Measurements from ENCODE around the gene PEX7.
"Not testable (repeated sequence)": the region's sequence is repeated elsewhere in the genome, so short reads cannot be mapped to it uniquely, and the experiment has no call there.

Gene PEX7

GRCh38 chr6:136831873-136832562, 9.6 kb downstream of the PEX7 start:
- TF ChIP-seq CTCF (IDR thresholded peaks at IDR 0.05; ENCODE audit: low read depth, low read length) = no peak

GRCh38 chr6:136840276-136841001, 18.0 kb downstream of the PEX7 start:
- H3K4me3 ChIP-seq (replicated peaks in 1 of 2; ENCODE audit: low read depth in 2 of 2, low read length in 2 of 2) = no peak overlapping the region
- no peak for TF ChIP-seq CTCF (IDR thresholded peaks at IDR 0.05; ENCODE audit: low read depth, low read length)
- DNase-seq (ENCODE audit: low read depth in 2 of 2) = no peak

More at GRCh38 chr6:136831873-136832562, 9.6 kb downstream of the PEX7 start:
- no peak for DNase-seq (ENCODE audit: low read depth in 2 of 2)
- H3K4me3 ChIP-seq (replicated peaks in 1 of 2; ENCODE audit: low read depth in 2 of 2, low read length in 2 of 2) = no peak overlapping the region

- no peak for TF ChIP-seq CTCF (IDR thresholded peaks at IDR 0.05; ENCODE audit: low read depth, low read length)
- no peak overlapping the region for H3K4me3 ChIP-seq (replicated peaks in 1 of 2; ENCODE audit: low read depth in 2 of 2, low read length in 2 of 2)
- no peak for DNase-seq (ENCODE audit: low read depth in 2 of 2)
Measured at GRCh38 chr6:136843210-136843609, 20.8 kb downstream of the PEX7 start.

GRCh38 chr6:136846046-136846445, 23.7 kb downstream of the PEX7 start:
- TF ChIP-seq CTCF (IDR thresholded peaks at IDR 0.05; ENCODE audit: low read depth, low read length) = peak; percentile 79
- H3K4me3 ChIP-seq (replicated peaks in 1 of 2; ENCODE audit: low read depth in 2 of 2, low read length in 2 of 2) = no peak overlapping the region
- DNase-seq (ENCODE audit: low read depth in 2 of 2) = peak; percentile 76 to 83

GRCh38 chr6:136846477-136846876, 24.1 kb downstream of the PEX7 start:
- DNase-seq (ENCODE audit: low read depth in 2 of 2); H3K4me3 ChIP-seq (replicated peaks in 1 of 2; ENCODE audit: low read depth in 2 of 2, low read length in 2 of 2): not testable (repeated sequence)

- not testable (repeated sequence) for DNase-seq (ENCODE audit: low read depth in 2 of 2); H3K4me3 ChIP-seq (replicated peaks in 1 of 2; ENCODE audit: low read depth in 2 of 2, low read length in 2 of 2)
Measured at GRCh38 chr6:136849979-136850563, 27.7 kb downstream of the PEX7 start.

- no peak overlapping the region for H3K4me3 ChIP-seq (replicated peaks in 1 of 2; ENCODE audit: low read depth in 2 of 2, low read length in 2 of 2)
- no peak for DNase-seq (ENCODE audit: low read depth in 2 of 2)
- TF ChIP-seq CTCF (IDR thresholded peaks at IDR 0.05; ENCODE audit: low read depth, low read length) = no peak
Measured at GRCh38 chr6:136859430-136859829, 37.0 kb downstream of the PEX7 start.

All from cardiac fibroblast (primary cell).